DMS53 treated with DMSO at 0.1 percent for 48 hours (cell line): ENCODE measurements around the gene MYO19.

Experiments
- DNase-seq: peaks from one replicate; lab custom pipeline; 2025; ENCODE audit not compliant: unreplicated experiment; lab: John Stamatoyannopoulos, UW

The MYO19 gene

GRCh38 chr17:36534840-36535668 lies at the start of gene MYO19, which contains the start of gene PIGW:
MYO19 (minus strand) TSS chr17:36534868; CDS start chr17:36532538, 2,330 bp downstream.
PIGW (plus strand) TSS chr17:36534987; CDS start chr17:36537102, 2,115 bp downstream.
- DNase-seq: peak; percentile 70

- DNase-seq: no peak
These were observed 49.1 kb upstream of the MYO19 start for GRCh38 chr17:36583787-36584186.

DNA sequence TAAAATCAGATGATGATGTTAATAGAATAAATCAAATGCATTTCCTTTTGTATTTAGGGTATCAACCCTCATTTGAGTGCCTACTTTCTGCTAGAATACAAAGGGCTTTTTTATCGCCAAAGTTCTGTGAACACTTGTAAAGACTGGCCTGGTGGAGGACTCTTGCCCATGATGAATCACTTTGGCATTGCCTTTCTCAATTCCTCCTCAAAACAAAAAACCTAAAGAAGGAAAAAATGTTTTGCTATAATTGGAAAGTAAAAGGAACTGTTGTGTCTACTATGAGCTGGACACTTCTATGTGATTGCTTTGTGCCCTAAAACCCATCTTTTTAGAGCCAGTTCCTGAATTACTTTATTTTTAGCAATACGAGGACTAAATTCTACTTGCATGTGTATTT lies 44.0 kb upstream of the MYO19 start:
- no peak for DNase-seq

- no peak for DNase-seq
These were observed 42.1 kb upstream of the MYO19 start for GRCh38 chr17:36576793-36577192.

- no peak for DNase-seq
These were observed 40.4 kb upstream of the MYO19 start for GRCh38 chr17:36575028-36575427.

DNA sequence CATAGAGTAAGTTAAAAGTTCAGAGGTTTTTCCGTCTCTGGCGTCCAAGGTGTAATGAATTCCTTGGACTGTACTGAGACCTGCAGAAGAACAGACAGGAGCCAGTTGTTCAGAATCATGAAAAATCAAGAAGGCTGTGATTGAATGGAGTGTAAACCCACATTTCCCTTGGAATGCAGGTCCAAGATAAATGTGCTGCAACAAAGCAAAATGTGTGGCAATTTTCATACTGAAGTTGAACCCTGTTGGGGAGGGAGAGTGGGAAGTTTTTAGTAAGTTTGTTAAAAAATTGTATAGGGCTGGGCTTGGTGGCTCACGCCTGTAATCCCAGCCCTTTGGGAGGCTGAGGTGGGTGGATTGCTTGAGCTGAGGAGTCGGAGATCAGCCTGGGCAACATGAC lies 31.4 kb upstream of the MYO19 start:
- DNase-seq: no peak

DNA sequence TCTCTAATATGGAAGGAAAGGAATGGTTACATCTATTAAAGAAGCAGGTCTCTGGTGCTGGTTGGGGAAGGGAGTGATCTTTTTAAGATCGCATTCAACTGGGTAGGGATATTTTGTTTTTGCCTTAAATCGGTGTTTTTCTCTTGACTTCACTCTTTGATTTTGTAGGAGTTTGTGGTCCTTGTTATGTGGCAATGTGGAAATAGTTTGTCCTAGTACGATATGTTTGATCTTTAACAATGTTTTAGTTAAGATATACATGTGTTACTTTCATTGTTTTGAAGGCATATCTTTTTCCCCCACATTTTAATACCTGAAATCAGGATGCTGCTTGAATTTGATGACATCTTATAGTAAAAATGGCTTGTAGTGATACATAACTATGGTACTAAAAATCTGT lies 18.8 kb upstream of the MYO19 start:
- no peak for DNase-seq

DNA sequence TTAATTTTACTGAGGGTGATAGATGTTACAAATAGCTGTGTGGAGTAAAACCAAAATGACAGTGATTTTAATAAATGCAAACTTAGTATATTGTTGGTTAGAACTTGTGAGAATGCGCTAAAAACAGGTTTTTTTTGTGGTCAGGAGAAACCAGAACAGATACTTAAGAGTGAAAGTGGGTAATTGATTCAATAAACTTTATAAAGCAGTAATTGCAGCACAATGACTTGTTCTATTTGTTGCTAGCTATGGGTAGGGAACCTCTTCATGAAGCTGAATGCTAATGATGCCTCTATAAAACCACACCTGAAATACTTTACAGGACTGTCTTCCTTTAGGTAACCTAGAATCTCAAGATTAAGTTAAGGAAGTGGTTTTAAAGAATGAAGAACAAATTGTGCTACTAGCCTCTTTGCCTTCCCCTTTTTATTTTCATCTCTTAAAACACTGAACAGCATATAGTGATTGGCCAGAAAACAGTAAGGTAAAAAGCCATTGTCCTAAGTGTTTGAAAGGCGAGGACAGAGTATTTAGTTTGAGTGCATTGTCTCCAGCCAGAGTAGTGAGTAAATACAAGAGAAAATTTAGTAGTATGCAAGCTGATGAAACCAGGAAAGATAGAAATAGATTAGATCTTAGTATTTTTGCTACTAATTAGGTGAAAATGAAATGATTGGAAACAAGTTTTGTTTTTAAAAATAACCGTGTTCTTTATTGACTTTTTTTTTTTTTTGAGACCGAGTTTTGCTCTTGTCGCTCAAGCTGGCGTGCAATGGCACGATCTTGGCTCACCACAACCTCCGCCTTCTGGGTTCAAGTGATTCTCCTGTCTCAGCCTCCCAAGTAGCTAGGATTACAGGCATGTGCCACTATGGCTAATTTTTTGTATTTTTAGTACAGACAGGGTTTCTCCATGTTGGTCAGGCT lies 16.1 kb upstream of the MYO19 start:
- DNase-seq: no peak

DNA sequence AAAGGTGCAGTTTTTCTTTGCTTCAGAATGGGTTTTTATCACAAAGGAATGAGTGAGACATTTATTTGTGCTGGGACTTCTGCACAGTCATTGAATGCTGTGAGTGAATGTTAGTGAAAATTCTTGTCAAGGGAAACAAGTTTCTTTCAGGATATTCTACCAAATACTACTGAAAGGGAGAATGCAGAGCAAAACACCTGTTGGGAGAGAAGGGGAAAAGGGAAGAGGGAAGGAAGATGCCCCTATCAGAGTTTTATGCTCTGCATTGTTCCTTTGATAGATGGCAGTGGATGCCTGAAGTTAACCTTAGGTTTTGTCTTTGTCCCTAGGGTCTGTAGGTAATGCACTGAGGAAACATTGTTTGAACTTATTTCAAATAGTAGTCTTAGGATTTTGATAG lies 13.1 kb upstream of the MYO19 start:
- DNase-seq: no peak

- no peak for DNase-seq
These were observed 11.9 kb upstream of the MYO19 start for GRCh38 chr17:36546418-36547093.

DNA sequence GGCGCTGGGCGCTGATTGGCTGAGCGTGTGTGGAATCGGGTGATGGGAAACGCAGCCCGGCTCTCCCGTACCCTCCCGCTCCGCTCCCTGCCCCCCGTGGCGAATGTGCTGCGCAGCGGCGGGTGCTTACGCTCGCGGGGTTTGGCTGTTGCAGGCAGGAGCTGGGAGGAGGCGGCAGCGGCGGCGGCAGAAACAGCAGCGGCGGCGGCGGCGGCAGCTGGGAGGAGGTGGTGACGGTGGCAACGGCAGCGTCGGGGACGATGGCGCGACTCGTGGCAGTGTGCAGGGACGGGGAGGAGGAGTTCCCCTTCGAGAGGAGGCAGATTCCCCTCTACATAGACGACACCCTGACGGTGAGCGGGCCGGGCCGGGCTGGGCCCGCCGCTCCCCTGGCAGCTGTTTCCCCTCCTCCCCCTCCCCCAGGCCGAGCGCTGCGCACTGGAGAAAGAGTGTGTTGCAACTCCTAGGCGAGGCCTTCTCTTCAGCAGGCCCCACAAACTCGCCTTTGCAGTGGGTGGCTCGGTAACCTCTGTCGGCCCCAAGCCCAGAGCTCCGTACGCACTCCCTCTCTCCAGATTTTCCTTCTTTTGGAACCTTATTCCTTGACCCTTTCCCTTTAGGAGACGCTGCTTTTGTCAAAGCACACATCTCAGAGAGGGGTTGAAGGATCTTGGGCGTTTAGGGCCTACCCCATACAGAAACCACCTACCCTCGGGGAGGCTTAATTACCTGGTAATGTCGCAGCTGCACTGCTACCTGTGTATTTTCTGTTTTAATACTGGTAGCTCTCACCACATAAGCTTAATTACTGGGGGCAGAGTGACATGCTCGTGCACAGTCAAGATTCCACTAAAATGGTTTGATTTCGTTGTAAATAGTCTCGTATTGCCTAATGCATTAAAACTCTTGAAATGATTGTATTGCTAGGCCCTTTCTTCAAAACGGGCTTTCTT lies 11.1 kb upstream of the MYO19 start:
- DNase-seq: peak; percentile 71

GRCh38 chr17:36545077-36545464 lies 10.4 kb upstream of the MYO19 start:
- DNase-seq: peak; percentile 45

DNA sequence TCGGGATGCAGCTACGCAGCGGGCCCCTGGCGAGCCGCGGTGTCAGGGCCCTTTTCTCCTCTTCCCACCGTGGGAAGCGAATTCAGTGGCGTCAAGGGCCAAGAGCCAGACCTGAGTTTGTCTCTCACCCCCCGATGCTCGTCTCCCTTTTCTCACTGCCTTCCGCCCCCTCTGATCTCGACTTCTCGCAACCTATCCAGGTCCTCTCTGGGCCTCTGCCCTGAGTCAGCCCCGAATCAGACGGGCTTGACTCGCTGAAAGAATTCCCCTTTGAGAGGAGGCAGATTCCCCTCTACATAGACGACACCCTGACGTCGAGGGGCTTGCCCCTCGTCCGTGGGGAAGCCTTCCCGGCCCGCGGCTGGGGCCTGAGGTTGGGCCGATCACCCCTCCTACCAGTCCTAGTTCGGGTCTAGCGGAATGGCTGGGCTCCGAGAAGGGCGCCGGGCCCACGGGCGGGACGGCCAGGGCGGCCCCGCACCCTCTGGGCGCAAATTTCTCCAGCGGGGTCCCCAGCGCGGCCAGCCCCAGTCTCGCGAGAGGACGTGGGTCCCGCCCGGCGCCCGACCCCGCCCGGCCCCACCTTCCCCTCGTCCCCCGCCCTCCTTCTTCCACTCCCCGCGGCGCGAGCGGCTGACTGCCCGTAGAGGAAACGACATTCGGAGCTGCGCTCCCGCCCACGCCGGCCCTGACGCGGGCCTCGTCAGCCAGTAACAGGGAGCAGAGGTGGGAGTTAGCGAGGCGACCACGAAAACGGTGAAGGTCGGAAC lies 9.8 kb upstream of the MYO19 start, which contains the start of gene GGNBP2:
GGNBP2 (plus strand) TSS at position 613 of the 770 bp plus-strand sequence. CDS start 806 bp downstream, outside the sequence.
- peak; percentile 47 for DNase-seq

GRCh38 chr17:36544044-36544306 lies 9.3 kb upstream of the MYO19 start:
- DNase-seq: no peak

GRCh38 chr17:36542755-36543154 lies 8.1 kb upstream of the MYO19 start:
- DNase-seq: no peak

GRCh38 chr17:36540696-36541095 lies 6.0 kb upstream of the MYO19 start:
- no peak for DNase-seq

DNA sequence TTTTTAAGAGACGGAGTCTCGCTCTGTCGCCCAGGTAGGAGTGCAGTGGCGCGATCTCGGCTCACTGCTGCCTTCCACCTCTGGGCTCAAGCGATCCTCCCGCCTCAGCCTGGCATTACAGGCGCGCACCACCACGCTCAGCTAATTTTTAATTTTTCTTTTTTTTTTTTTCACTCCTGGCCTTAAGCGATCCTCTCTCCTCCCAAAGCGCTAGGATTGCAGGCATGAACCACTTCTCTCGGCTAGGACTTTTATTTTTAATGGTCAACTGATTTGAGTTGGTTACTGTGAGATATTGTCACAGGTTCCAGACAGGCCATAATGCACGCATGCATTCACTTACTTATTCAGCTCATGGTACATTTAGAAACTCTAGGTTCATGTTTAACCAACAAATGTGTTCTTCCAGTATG lies 1.0 kb upstream of the MYO19 start:
- DNase-seq: no peak

GRCh38 chr17:36533935-36534839 lies 481 bp downstream of the MYO19 start:
- peak; percentile 59 for DNase-seq
